ENCODE results near the gene MACROD2.

Gene MACROD2

GRCh38 chr20:14525426-14525825 lies 530.1 kb downstream of the MACROD2 start:
- no peak for DNase-seq (ENCODE audit: low read depth)

GRCh38 chr20:14526891-14527290 lies 531.6 kb downstream of the MACROD2 start:
- DNase-seq (ENCODE audit: low read depth), result no peak

GRCh38 chr20:14531786-14532185 lies 536.5 kb downstream of the MACROD2 start:
- no peak for DNase-seq (ENCODE audit: low read depth)

- no peak for DNase-seq (ENCODE audit: low read depth)
Observed at GRCh38 chr20:14536738-14537137, 541.4 kb downstream of the MACROD2 start.

GRCh38 chr20:14538433-14538832 lies 543.1 kb downstream of the MACROD2 start:
- no peak for DNase-seq (ENCODE audit: low read depth)

- no peak for DNase-seq (ENCODE audit: low read depth)
Observed at GRCh38 chr20:14543040-14543439, 547.7 kb downstream of the MACROD2 start.

- no peak for DNase-seq (ENCODE audit: low read depth)
Observed at GRCh38 chr20:14544688-14545087, 549.4 kb downstream of the MACROD2 start.

- no peak for DNase-seq (ENCODE audit: low read depth)
Observed at GRCh38 chr20:14550655-14551054, 555.3 kb downstream of the MACROD2 start.

- DNase-seq (ENCODE audit: low read depth), result no peak
Observed at GRCh38 chr20:14553774-14554534, 558.6 kb downstream of the MACROD2 start.

- no peak for DNase-seq (ENCODE audit: low read depth)
Observed at GRCh38 chr20:14555676-14556075, 560.4 kb downstream of the MACROD2 start.

- no peak for DNase-seq (ENCODE audit: low read depth)
Observed at GRCh38 chr20:14556206-14556605, 560.9 kb downstream of the MACROD2 start.

GRCh38 chr20:14559612-14560011 lies 564.3 kb downstream of the MACROD2 start:
- DNase-seq (ENCODE audit: low read depth), result no peak

GRCh38 chr20:14561741-14562221 lies 566.5 kb downstream of the MACROD2 start:
- DNase-seq (ENCODE audit: low read depth), result no peak

GRCh38 chr20:14562981-14563380 lies 567.7 kb downstream of the MACROD2 start:
- no peak for DNase-seq (ENCODE audit: low read depth)

- DNase-seq (ENCODE audit: low read depth), result no peak
Observed at GRCh38 chr20:14566505-14566904, 571.2 kb downstream of the MACROD2 start.

GRCh38 chr20:14568225-14568624 lies 572.9 kb downstream of the MACROD2 start:
- no peak for DNase-seq (ENCODE audit: low read depth)

- DNase-seq (ENCODE audit: low read depth), result no peak
Observed at GRCh38 chr20:14568701-14569100, 573.4 kb downstream of the MACROD2 start.

GRCh38 chr20:14569641-14570040 lies 574.3 kb downstream of the MACROD2 start:
- no peak for DNase-seq (ENCODE audit: low read depth)

- no peak for DNase-seq (ENCODE audit: low read depth)
Observed at GRCh38 chr20:14570811-14571210, 575.5 kb downstream of the MACROD2 start.

- no peak for DNase-seq (ENCODE audit: low read depth)
Observed at GRCh38 chr20:14573676-14574075, 578.4 kb downstream of the MACROD2 start.

- no peak for DNase-seq (ENCODE audit: low read depth)
Observed at GRCh38 chr20:14576196-14576877, 581.0 kb downstream of the MACROD2 start.

GRCh38 chr20:14580418-14581074 lies 585.2 kb downstream of the MACROD2 start:
- no peak for DNase-seq (ENCODE audit: low read depth)

- DNase-seq (ENCODE audit: low read depth), result no peak
Observed at GRCh38 chr20:14581731-14582130, 586.4 kb downstream of the MACROD2 start.

Measured in stimulated activated CD8-positive, alpha-beta memory T cell treated with anti-CD3 and anti-CD28 coated beads, Interleukin-15, amount 100 ng/mL, for 24 hours (primary cell).